Skeletal muscle satellite cell (primary cell): ENCODE measurements around the gene MEN1.

Source experiments
- H3K27me3 ChIP-seq: 2 replicates; pipeline ENCODE4 v1.7.0; 2013; ENCODE audit warnings: low read length; ENCODE audit not compliant: control insufficient read depth, insufficient read depth
- H3K36me3 ChIP-seq: 2 replicates; pipeline ENCODE4 v1.7.0; 2013; ENCODE audit warnings: mild to moderate bottlenecking, control low read depth, low read length; ENCODE audit not compliant: insufficient read depth
- H3K4me1 ChIP-seq: 2 replicates; pipeline ENCODE4 v1.7.0; 2013; ENCODE audit warnings: low read length; ENCODE audit not compliant: control insufficient read depth, insufficient read depth
- H3K4me2 ChIP-seq: 2 replicates; pipeline ENCODE4 v1.7.0; 2013; ENCODE audit warnings: mild to moderate bottlenecking, low read length
- H3K4me3 ChIP-seq: 2 replicates; pipeline ENCODE4 v1.7.0; 2013; ENCODE audit warnings: low read length
- H3K9ac ChIP-seq: 2 replicates; pipeline ENCODE4 v1.7.0; 2013; ENCODE audit warnings: mild to moderate bottlenecking, low read depth, low read length, moderate library complexity
- H3K9me3 ChIP-seq: replicated peaks from 2 replicates; pipeline ENCODE4 v1.7.0; 2013; ENCODE audit warnings: mild to moderate bottlenecking, control low read depth, low read length

Gene MEN1

DNA sequence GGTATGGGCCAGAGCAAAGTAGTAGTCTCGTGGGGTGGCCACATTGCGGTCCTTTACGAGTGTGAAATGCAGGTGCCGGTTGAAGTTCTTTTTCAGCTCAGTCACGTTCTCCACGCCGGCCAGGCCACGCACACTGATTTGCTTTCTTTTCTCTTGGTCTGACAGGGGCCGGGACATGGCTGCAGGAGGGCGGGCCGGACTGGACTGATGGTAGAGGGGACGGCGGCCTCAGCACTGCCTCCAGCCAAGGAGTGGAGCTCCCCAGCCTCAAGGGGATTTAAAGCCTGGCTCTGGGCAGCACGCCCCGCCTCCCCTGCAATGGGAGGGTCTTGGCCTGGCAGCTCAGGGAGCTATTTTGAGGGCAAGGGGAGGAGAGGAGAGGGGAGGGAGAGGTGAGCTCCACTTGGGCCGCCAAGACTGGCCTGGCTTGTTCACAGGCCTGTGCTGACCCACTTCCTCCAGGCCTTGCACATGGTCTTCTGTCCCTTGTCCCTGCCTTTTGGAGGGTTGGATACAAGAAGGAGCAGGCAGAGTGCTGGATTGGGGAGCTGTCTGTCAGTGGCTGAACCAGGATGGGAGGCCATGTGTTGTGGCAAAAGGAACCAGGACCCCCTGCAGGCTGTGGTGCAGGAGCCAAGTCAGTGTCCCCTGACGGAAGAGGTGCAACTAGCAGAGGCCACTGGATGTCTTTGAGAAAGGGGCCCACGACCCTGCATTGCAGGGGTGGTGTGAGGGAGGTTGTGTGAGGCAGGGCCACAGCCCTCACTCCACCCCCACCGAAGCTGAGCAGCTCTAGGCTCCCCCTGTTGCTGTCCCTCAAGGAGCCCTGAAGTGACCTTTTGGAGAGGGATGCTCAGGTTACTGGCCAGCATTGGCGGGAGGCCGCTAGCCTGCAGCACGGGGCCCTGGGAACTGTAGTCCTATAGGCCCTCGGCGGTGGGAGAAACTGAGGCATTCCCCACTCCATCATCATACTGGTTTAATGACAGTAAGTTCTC is 50.3 kb downstream of the MEN1 start, which contains the start of gene PYGM:
PYGM (minus strand) TSS at position 253 of the 998 bp plus-strand sequence; CDS start at position 177, 76 bp downstream.
- H3K9me3 ChIP-seq = no peaks in the 10 kb centered on the region
- H3K4me2 ChIP-seq = no peak within 1 kb of the TSS
- H3K4me3 ChIP-seq = no peak within 1 kb of the TSS
- no peak within 1 kb of the TSS for H3K9ac ChIP-seq
- peaks cover 34% of the 10 kb centered on the region for H3K36me3 ChIP-seq
- H3K4me1 ChIP-seq = peaks cover 25% of the 10 kb centered on the region
- no peaks in the 10 kb centered on the region for H3K27me3 ChIP-seq

DNA sequence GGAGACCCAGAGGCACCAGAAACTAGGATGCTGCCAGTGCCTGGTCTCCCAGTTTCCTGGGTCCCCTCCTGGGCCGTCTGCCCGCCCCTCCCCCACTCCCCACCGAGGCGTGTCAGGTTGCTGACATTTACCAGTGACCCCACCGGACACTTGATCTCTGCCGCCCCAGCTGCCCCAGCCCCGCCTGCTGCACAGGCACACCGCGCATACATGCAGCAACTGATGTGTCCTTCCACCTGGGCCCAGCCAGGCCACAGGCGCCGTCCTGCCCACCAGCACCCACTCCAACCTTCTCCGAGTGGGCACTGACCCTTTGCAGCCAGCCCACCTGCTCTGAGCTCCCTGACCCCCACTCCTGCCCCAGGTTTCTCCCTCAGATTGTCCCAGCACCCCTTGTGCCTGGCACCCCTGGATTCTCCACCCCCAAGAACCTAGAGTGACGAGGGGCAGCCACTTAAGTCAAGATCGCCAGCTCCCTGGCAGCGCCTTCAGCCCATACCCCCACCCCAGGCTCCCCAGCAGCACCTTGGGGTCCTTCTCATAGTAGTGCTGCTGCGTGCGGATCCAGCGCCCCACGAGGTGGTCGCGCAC is 51.1 kb downstream of the MEN1 start:
- Histone ChIP-seq H3K4me3 (no peak overlapping the region), H3K27me3 (no peaks in the 10 kb centered on the region), H3K9me3 (no peaks in the 10 kb centered on the region), H3K4me1 (peaks cover 20% of the 10 kb centered on the region), H3K4me2 (no peak overlapping the region), H3K9ac (no peak overlapping the region), H3K36me3 (peaks cover 26% of the 10 kb centered on the region)

DNA sequence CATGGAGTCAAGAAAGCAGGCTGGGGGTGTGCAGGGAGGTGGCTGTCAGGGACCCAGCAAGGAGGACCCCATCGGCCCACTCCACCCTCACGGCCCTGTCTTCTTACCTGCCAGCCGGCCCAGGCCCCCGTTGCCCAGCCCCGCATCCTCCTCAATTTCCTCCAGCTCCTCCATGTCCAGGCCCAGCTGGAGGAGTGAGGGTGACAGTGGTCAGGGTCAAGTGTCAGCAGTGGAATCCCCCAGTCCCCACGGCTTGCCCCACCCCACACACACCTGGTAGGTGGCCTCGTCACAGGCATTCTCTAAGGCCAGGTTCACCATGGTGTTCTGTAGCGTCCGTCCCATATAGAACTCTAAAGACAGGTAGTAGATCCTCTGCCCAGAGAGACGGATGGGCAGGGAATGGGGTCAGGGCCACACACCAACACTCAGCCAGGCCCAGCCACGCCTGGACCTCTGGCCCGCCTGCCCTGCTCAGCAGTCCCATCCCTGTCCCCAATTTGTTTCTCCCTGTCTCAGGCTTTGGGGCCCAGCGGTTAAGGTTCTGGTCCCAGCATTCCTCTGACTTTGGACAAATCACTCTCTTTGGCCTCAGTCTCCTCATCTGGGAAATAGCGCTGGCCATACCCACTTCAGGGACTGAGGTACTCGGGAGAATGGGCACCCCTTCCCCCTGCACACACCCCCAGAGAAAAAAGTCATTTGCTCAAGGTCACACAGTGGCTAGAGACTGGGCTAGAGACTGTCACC is 51.8 kb downstream of the MEN1 start:
- no peak overlapping the region for H3K9ac ChIP-seq
- no peak overlapping the region for H3K4me2 ChIP-seq
- H3K9me3 ChIP-seq = no peaks in the 10 kb centered on the region
- peaks cover 19% of the 10 kb centered on the region for H3K36me3 ChIP-seq
- H3K4me1 ChIP-seq = peaks cover 12% of the 10 kb centered on the region
- H3K4me3 ChIP-seq = no peak overlapping the region
- H3K27me3 ChIP-seq = no peaks in the 10 kb centered on the region

DNA sequence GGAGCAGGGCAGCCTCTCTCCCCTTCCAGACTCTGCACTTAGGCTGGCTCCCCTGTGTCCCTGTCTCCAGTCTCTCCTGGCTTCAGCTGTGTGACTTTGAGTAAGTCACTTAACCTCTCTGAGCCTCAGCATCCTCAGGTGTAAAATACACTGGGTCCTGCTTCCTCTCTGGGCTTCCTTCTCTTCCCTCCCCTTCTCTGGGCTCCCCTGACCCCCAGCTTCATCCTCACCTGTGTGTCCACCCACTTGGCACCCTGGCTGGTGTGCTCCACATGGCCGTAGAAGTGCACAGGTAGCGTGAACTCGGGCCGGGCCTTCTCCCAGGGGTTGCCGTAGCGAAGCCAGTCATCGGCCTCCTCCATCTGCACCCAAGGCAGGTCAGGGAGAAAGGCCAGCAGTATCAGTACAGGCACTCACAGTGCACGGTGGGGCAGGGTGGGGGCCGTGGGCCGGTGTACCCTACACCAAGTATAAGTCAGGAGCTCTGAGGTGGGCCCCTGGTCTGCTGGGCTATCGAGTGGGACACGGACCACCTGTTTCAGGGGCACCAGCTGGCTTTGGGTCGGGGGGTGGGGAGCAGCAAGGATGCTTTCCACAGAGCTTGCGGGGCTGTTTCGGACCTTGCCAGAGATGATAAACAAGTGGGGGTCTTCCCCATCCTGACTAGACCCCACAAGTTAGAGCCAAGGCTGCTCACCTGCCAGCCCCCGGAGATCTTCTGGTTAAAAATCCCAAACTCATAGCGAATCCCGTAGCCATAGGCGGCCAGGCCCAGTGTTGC is 52.6 kb downstream of the MEN1 start:
- Histone ChIP-seq H3K4me1 (peaks cover 5% of the 10 kb centered on the region), H3K27me3 (no peaks in the 10 kb centered on the region), H3K36me3 (peaks cover 11% of the 10 kb centered on the region), H3K9me3 (no peaks in the 10 kb centered on the region), H3K4me2 (no peak overlapping the region), H3K9ac (no peak overlapping the region), H3K4me3 (no peak overlapping the region)

DNA sequence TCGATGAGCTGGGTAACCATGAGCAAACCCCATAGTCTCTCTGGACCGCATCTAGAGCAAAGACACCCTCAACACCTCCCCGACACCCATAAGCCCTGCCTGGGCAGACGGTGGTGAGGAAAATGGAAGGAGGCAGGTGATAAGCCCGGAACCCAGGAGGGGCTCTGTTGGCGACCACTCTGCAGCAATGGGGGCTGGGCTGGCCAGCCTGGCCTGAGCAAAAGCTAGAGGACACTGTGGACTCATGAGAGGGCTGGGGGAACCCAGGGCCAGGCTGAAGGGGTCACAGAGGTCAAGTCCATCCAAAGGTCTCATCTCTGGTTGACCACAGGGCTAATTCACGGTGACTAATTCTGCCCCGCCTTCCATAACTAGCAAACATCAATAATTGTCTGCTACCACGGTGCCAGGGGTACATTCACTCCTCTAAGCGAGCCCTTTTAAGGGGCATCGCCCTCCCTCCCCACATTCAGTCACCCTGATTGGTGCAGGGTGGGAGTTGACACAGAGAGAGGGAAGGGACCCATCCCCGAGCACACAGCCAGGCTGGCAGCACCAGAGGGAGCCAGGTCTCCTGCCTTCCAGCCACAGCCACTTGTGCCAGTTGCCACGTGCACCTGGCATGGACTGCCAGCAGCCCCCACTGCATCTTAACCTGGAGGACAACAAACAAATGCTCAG is 54.5 kb downstream of the MEN1 start:
- Histone ChIP-seq H3K4me2 (no peak overlapping the region), H3K27me3 (no peaks in the 10 kb centered on the region), H3K36me3 (peaks cover 2% of the 10 kb centered on the region), H3K9me3 (no peaks in the 10 kb centered on the region), H3K4me3 (no peak overlapping the region), H3K9ac (no peak overlapping the region), H3K4me1 (peaks cover 4% of the 10 kb centered on the region)

DNA sequence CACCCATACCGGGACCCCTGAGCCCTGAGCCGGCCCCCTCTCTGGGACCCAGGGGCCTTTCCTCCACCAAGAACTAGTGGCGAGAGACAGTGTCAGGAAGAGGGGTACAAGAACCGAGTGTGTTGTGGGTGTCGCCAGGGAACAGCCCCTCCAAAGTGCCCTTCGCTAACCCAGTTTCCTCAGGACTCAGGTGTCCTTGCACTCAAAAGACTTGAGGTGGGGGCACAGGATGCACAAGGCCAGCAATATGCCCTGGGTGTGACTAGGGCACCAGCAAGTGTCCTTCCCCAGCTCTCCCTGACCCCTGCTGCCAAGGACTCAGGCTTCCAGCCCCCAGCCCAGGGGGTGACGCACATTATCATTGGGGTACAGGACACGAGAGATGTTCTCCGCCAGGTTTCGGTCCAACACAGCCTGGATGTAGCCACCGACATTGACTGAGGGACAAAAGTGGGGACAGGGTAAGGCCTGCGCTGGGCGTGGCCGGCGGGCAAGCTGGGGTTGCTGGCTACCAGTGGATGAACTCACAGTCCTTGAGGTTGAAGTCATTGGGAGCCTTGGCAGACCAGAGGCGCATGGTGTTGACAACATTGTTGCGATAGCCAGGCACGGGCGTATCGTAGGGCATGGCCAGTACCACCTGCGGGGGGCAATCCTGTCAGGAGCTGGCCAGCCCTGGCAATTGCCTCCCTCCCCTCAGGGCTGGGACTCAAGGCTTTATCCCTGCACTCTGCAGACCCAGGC is 55.3 kb downstream of the MEN1 start:
- H3K4me3 ChIP-seq = no peak overlapping the region
- H3K36me3 ChIP-seq = no peaks in the 10 kb centered on the region
- no peaks in the 10 kb centered on the region for H3K9me3 ChIP-seq
- no peak overlapping the region for H3K9ac ChIP-seq
- H3K4me1 ChIP-seq = peaks cover 2% of the 10 kb centered on the region
- H3K4me2 ChIP-seq = no peak overlapping the region
- no peaks in the 10 kb centered on the region for H3K27me3 ChIP-seq

DNA sequence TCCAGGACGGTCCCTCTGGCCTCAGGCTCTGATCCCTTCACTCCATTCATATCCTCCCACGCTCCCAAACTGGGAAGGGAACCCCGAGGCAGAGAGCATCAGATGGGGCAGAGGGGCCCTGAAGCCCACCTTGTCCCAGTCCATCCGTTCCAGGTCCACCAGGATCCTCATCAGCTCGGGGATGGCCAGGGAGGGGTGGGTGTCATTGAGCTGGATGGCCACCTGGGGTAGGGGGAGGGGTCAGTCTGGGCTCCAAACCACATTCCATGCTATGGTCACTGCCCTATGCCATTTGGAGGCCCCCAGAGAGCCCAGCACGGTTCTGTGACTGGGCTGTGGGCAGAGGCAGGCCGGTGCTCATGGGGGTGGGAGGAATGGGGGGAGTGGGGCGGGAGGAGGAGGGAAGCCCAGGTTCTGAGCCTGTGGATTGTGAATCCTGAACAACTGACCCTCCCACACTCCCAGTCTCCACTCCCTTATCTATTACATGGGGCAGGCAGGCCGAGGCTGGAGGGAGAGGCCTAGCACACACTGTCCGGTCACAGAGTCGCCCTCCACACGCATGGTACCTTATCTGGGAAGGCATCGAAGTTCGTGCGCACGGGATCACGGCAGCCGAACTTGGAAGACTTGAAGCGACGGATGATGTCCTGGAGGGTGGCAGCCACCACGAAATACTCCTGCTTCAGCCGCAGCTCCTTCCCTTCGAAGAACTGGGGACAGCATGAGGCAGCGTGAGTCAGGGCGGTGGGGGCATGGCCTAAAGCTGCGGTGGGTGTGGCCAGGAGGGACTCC is 56.0 kb downstream of the MEN1 start:
- Histone ChIP-seq H3K4me1 (no peaks in the 10 kb centered on the region), H3K4me2 (no peak overlapping the region), H3K36me3 (no peaks in the 10 kb centered on the region), H3K27me3 (no peaks in the 10 kb centered on the region), H3K9ac (no peak overlapping the region), H3K4me3 (no peak overlapping the region), H3K9me3 (no peaks in the 10 kb centered on the region)
